Duodenal mucosa (tissue), 2 donors: ENCODE measurements around the gene CFAP45.

Experiments
- H3K27ac ChIP-seq: one replicate; pipeline ENCODE4 v1.7.0; 2013; ENCODE audit warnings: low read depth, low read length
- H3K27me3 ChIP-seq, 2 donors: one replicate each; pipeline ENCODE4 v1.7.0; 2013; ENCODE audit warnings: low read length in 2 of 2, control low read depth in 1 of 2; ENCODE audit not compliant: insufficient read depth in 2 of 2, control insufficient read depth in 1 of 2
- H3K36me3 ChIP-seq, 2 donors: one replicate each; pipeline ENCODE4 v1.7.0; 2013; ENCODE audit warnings: low read length in 2 of 2, control low read depth in 1 of 2; ENCODE audit not compliant: insufficient read depth in 2 of 2, control insufficient read depth in 1 of 2
- H3K4me1 ChIP-seq, 2 donors: one replicate each; pipeline ENCODE4 v1.7.0; 2013; ENCODE audit warnings: low read length in 2 of 2, control low read depth in 1 of 2; ENCODE audit not compliant: insufficient read depth in 2 of 2, control insufficient read depth in 1 of 2
- H3K4me3 ChIP-seq, 2 donors: one replicate each; pipeline ENCODE4 v1.7.0; 2013; ENCODE audit warnings: low read length in 2 of 2, low read depth in 1 of 2
- H3K9ac ChIP-seq, 2 donors: one replicate each; pipeline ENCODE4 v1.7.0; 2013; ENCODE audit warnings: low read length in 2 of 2, low read depth in 1 of 2
- H3K9me3 ChIP-seq, 2 donors: one replicate each; pipeline ENCODE4 v1.7.0; 2013; ENCODE audit warnings: low read length in 2 of 2, control low read depth in 1 of 2; ENCODE audit not compliant: control insufficient read depth in 1 of 2

The CFAP45 gene

DNA sequence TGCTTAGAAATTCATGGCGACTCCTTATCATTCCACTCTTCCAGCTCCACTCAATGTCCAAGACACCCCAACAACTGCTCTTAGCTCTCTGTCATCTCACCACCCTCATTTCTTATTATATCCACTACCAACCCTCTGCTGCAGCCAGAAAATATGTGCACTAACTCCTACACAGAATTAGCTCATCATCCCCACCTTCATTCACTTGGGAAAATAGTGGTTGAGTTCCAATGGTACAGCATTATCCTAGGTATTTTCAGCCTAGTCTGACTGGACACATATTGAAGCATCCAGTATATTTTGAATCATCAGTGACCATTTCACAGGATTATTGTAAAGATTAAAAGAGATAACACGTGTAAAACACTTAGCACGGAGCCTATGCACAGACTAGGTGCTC, 20.8 kb downstream of the CFAP45 start:
- Histone ChIP-seq H3K27me3 (no peaks in the 10 kb centered on the region), H3K36me3 (no peaks in the 10 kb centered on the region), H3K9ac (no peak overlapping the region), H3K27ac (no peak overlapping the region), H3K9me3 (no peaks in the 10 kb centered on the region), H3K4me1 (peaks cover 0 to 8% of the 10 kb centered on the region in 2 donors), H3K4me3 (no peak overlapping the region)

DNA sequence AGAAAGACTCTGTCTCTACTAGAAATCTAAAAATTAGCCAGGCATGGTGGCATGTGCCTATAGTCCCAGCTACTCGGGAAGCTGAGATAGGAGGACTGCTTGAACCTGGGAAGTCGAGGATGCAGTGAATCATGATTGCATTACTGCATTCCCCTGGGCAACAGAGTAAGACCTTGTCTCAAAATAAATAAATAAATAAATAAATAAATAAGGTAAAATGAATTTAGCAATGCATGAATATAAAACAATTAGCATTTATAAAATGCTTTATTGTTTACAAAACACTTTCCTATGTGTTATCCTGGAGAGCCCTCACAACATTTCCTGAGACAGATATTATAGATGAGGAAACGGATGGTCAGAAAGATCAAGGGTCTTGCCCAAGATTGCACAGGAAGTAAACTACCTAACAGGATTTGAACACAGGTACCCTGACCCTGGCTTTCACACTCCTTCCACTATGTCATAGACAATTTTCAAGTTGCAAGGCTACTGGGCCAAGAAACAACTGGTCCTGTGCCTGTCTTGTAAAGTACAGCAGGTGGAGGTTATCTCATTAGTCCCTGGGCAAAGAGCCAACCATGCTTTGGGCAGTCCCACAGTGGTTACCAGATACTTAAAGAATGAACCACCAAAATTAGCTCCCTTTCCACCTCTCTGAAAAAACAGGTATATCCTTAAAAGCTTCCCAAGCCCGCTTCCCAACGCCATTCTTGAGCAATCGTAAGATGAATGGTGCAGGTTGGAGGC, 22.1 kb downstream of the CFAP45 start:
- no peaks in the 10 kb centered on the region for H3K36me3 ChIP-seq
- H3K4me1 ChIP-seq, result peaks cover 0 to 8% of the 10 kb centered on the region in 2 donors
- H3K4me3 ChIP-seq, result no peak overlapping the region
- H3K27me3 ChIP-seq, result no peaks in the 10 kb centered on the region
- H3K9me3 ChIP-seq, result no peaks in the 10 kb centered on the region
- H3K9ac ChIP-seq, result no peak overlapping the region
- no peak overlapping the region for H3K27ac ChIP-seq

DNA sequence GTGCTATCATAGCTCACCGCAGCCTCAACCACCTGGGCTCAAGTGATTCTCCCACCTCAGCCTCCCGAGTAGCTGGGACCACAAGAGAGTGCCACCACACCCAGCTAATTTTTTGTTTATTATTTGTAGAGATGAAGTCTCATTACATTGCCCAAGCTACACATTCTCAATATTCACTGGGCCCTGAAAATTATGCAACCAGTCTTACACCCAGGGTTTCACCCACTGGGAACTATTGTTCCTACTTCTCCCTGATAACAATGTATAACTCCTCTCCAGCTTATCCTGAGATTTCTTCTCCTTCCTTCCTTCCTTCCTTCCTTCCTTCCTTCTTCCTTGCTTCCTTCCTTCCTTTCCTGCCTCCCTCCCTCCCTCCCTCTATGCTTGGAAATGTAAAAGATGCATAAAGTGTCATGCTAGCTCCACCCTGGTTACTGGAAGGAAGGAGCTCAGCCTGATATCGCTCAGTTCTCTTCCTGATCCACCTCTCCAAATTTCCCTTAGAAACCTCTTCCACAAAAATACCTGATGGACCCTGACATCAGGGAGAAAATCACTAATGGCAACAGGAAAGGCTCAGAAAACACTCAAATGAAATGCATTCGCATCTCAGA, 26.3 kb downstream of the CFAP45 start:
- Histone ChIP-seq H3K36me3 (no peaks in the 10 kb centered on the region), H3K9me3 (no peaks in the 10 kb centered on the region), H3K27ac (no peak overlapping the region), H3K4me3 (no peak overlapping the region), H3K27me3 (no peaks in the 10 kb centered on the region), H3K9ac (no peak overlapping the region), H3K4me1 (peaks cover 8 to 15% of the 10 kb centered on the region in 2 donors)

DNA sequence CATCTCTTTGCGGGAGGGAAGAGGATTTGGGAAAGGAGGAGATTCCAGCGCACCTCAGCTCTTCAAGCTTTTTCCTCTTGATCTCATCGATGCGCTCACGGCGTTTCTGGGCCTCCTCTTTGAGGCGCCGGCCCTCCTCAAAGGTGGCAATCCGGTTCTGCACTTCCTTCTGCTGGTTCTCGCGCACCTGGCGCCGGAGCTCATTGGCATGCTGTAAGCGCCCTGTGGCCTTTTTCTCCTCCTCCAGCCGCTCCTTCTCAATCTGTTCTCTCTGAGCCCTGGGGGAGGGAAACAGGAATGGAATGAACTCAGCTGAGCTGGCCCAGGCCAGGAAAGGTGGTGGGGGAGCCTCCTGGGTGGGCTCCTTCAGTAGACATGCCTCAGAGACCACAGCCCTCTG, 27.1 kb downstream of the CFAP45 start:
- H3K9ac ChIP-seq, result no peak overlapping the region
- no peaks in the 10 kb centered on the region for H3K9me3 ChIP-seq
- no peak overlapping the region for H3K27ac ChIP-seq
- no peaks in the 10 kb centered on the region for H3K36me3 ChIP-seq
- H3K27me3 ChIP-seq, result no peaks in the 10 kb centered on the region
- H3K4me3 ChIP-seq, result no peak overlapping the region
- H3K4me1 ChIP-seq, result peaks cover 16 to 22% of the 10 kb centered on the region in 2 donors

DNA sequence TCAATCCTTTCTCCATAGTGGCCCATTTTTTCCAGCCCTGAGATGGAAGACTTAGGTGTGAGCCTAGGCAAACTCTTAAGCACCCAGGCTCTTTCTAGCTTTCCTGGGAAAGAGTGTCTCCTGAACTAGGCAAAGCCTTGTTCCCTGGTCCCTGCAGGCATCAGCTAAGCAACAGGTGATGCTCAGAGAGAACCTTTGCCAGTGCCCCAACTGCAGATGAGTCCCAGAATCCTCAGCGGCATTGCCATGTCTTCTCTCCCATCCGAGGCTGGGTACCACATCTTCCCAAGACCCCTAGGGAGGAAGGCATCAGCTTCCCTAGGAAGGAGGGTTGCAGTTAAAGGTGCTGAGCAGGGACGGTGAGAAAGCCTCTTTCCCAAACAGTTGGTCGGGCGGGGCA, 29.3 kb downstream of the CFAP45 start:
- no peak overlapping the region for H3K27ac ChIP-seq
- no peaks in the 10 kb centered on the region for H3K27me3 ChIP-seq
- H3K9ac ChIP-seq, result no peak overlapping the region
- peaks cover 17 to 35% of the 10 kb centered on the region in 2 donors for H3K4me1 ChIP-seq
- no peaks in the 10 kb centered on the region for H3K36me3 ChIP-seq
- no peak overlapping the region for H3K4me3 ChIP-seq
- no peaks in the 10 kb centered on the region for H3K9me3 ChIP-seq

DNA sequence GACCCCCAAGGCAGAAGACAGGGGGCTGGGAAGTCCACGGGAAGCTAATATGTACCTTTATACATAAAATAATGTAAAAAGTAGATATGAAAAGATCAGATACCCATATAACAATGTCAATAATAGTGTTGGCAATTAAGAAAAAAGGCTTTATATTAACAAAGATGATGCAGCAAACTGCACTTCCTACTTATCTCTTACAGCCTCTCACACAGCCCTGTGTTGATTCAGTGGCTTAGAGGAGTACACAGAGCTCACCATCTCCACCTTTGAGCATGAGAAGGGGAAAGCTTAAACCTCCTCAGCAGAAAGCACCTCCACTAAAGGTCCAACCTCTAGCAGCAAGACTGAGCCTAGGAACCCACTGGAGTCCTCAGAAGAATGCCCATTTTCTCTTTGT, 30.4 kb downstream of the CFAP45 start:
- no peak overlapping the region for H3K27ac ChIP-seq
- peaks cover 22 to 35% of the 10 kb centered on the region in 2 donors for H3K4me1 ChIP-seq

DNA sequence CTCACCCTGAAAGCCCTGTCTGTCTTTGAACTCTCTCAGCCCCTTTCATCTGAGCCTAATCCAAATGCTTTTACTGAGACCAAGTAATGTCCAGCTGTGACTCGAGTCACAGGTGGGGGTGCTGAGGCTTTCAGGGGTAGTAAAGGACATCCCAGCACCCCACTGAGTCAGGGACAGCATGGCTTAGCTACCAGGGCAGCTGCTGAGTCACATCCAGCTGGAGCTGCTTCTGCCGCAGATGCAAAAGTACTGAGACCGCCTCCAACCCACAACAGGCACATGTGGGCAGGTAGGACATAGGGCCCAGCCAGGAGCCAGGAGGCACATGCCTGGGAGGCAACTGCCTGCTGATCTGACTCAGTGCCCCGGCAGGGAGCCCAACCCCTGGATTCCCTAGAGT, 30.8 kb downstream of the CFAP45 start:
- Histone ChIP-seq H3K9me3 (no peaks in the 10 kb centered on the region), H3K36me3 (no peaks in the 10 kb centered on the region), H3K27me3 (no peaks in the 10 kb centered on the region), H3K9ac (no peak overlapping the region), H3K4me3 (no peak overlapping the region), H3K27ac (no peak overlapping the region), H3K4me1 (peaks cover 24 to 35% of the 10 kb centered on the region in 2 donors)

More for the DNA sequence above, 30.4 kb downstream of the CFAP45 start:
- H3K9ac ChIP-seq, result no peak overlapping the region
- H3K4me3 ChIP-seq, result no peak overlapping the region
- no peaks in the 10 kb centered on the region for H3K9me3 ChIP-seq
- no peaks in the 10 kb centered on the region for H3K27me3 ChIP-seq
- H3K36me3 ChIP-seq, result no peaks in the 10 kb centered on the region

DNA sequence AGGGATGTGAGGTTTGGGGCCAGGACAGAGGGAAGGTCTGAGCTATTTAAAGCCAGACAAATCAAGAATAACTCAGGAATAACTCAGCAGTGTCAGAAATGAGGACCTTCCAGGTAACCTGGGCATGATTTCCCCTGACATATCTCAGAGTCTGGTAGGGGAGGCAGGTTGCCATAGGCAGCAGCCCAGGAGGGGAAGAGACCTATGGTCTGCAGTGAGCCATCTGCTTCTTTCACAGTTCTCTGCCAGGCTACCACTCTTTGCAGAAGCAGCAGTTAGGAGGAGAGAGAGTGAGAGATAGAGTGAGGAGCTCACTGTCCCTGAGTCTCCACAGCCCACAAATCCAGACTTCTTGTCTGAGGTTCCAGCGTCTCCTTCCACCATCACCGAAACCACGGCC, 31.2 kb downstream of the CFAP45 start:
- Histone ChIP-seq H3K36me3 (no peaks in the 10 kb centered on the region), H3K27me3 (no peaks in the 10 kb centered on the region), H3K4me3 (no peak overlapping the region), H3K9ac (no peak overlapping the region), H3K9me3 (no peaks in the 10 kb centered on the region), H3K4me1 (peaks cover 24 to 35% of the 10 kb centered on the region in 2 donors), H3K27ac (no peak overlapping the region)

DNA sequence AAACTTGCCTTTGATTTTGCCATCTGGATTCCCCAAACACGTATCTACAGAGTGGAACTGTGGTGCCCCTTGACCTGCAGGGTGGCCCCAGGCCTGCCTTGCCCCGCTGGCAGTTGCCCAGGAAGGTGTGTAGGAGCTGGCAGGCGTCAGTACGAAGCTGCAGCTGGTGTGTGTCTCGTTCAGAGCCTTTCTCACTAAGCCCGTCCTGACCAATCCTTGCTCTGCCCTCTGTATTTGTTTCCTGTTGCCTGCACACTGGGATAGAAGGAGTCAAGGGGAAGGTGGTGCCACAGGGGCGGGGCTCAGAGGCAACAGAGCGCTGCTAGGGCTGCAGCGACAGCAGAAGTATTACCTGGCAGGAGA, 32.3 kb downstream of the CFAP45 start:
- no peaks in the 10 kb centered on the region for H3K36me3 ChIP-seq
- peak overlapping the region in 1 of 2 donors; percentile 32 for H3K9ac ChIP-seq
- H3K4me1 ChIP-seq, result peaks cover 24 to 35% of the 10 kb centered on the region in 2 donors
- peak overlapping the region; percentile 22 for H3K27ac ChIP-seq
- no peak overlapping the region for H3K4me3 ChIP-seq
- H3K27me3 ChIP-seq, result no peaks in the 10 kb centered on the region
- no peaks in the 10 kb centered on the region for H3K9me3 ChIP-seq

DNA sequence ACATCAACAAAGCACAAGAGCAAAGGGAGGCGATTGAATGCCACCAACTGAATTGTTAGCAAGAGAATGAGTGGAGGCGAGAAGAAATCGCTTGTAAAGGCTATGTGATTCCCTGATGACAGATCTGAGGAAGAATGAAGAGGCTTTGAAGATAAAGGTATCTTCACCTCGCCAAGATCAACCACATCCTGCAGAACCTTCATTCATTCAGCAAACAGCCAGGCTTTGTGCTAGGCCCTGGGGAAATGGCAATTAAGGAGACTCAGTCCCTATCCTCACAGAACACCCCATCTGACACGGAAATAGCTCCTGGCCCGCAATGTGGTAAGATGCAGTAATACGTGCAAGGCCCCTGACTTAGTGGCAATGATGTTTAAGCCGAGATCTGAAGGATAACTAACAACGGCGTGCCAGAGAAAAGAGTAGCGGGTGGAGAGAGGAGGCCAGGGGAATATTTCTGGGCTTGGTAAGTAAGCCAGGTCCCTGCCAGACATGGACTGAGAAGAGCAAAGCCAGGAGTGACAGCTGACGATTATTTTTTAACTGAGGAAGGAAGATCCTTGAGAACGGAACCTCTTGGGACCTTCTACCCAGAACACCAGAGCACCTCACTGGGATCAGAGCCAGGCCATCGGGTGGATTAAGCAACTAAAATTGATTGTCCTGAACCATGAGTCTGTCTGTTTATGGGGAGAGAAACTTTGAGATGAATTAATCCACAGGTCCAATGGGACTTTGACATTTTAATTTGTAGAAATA, 32.9 kb downstream of the CFAP45 start:
- H3K9ac ChIP-seq, result no peak overlapping the region
- no peaks in the 10 kb centered on the region for H3K9me3 ChIP-seq
- H3K27me3 ChIP-seq, result no peaks in the 10 kb centered on the region
- no peaks in the 10 kb centered on the region for H3K36me3 ChIP-seq
- H3K27ac ChIP-seq, result peak overlapping the region; percentile 16
- H3K4me3 ChIP-seq, result no peak overlapping the region
- H3K4me1 ChIP-seq, result peaks cover 24 to 35% of the 10 kb centered on the region in 2 donors
